ENCODE results near the gene BCL7A. TPM values are rescaled to one million over a fixed set of nuclear protein-coding genes. Genes with fewer than 3 reads are reported as not detected.

BCL7A gene
- total and polyA plus RNA-seq, 4 donors = 3.5 to 8.3 (median 4.9) TPM

DNA sequence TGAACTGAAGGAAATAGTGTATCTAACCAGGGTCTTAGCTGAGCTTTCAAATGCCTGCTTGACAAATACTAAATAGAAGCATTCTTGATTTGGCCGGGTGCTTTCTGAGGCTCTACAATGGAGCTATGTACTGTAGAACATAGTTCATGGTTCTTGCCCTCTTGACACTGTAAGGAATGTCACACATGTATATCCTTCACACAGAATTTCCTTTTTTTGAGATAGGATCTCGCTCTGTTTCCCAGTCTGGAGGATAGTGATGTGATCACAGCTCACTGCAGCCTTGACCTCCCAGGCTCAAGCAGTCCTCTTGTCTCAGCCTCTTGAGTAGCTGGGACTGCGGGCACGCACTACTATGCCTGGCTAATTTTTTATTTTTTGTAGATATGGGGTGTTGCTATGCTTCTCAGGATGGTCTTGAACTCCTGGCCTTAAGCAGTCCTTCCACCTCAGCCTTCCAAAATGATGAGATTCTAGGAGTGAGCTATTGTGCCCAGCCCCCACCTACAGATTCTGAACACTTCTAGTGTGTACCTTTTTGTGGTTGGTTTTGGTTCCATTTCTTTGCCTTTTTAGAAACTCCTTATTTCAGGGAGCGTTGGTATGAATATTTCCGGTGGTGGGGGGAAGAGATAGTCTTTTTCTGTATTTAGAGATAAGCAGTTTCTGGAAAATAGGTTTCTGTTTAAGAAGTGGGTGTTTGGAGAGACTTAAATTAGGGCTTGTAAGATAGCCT, 61.1 kb downstream of the BCL7A start:
- no peak overlapping the region for H3K9ac ChIP-seq (ENCODE audit: low read depth in 1 of 2, low read length in 2 of 2)
- no peak overlapping the region for H3K4me3 ChIP-seq (ENCODE audit: low read depth in 1 of 3, low read length in 3 of 3)
- DNase-seq (ENCODE audit: low spot score) = no peak
- H3K27ac ChIP-seq (ENCODE audit: low read depth in 1 of 2, low read length in 2 of 2) = peak overlapping the region in 1 of 2 donors; percentile 49
- H3K4me1 ChIP-seq (ENCODE audit: control insufficient read depth in 4 of 4, insufficient read depth in 4 of 4, low read length in 3 of 4) = peaks cover 6 to 51% (median 23%) of the 10 kb centered on the region in 4 donors
- peak; percentile 87 for TF ChIP-seq NR2F2 (IDR thresholded peaks at IDR 0.05)
- peak in 1 of 2 donors; percentile 12 for TF ChIP-seq RXRA (IDR thresholded peaks at IDR 0.05)
- TF ChIP-seq, protein P1, sequence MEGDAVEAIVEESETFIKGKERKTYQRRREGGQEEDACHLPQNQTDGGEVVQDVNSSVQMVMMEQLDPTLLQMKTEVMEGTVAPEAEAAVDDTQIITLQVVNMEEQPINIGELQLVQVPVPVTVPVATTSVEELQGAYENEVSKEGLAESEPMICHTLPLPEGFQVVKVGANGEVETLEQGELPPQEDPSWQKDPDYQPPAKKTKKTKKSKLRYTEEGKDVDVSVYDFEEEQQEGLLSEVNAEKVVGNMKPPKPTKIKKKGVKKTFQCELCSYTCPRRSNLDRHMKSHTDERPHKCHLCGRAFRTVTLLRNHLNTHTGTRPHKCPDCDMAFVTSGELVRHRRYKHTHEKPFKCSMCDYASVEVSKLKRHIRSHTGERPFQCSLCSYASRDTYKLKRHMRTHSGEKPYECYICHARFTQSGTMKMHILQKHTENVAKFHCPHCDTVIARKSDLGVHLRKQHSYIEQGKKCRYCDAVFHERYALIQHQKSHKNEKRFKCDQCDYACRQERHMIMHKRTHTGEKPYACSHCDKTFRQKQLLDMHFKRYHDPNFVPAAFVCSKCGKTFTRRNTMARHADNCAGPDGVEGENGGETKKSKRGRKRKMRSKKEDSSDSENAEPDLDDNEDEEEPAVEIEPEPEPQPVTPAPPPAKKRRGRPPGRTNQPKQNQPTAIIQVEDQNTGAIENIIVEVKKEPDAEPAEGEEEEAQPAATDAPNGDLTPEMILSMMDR (IDR thresholded peaks at IDR 0.05; ENCODE audit: low read depth, low read length, missing input control) = no peak
- H3K36me3 ChIP-seq (ENCODE audit: control insufficient read depth in 4 of 4, insufficient read depth in 3 of 4, low read depth in 1 of 4, low read length in 3 of 4) = peaks cover 0 to 7% (median 3%) of the 10 kb centered on the region in 4 donors
- 66% methylated on average over 6 of the region's 6 CpGs for WGBS
- no peaks in the 10 kb centered on the region for H3K27me3 ChIP-seq (ENCODE audit: control insufficient read depth in 4 of 4, insufficient read depth in 4 of 4, low read length in 3 of 4)
- no peaks in the 10 kb centered on the region for H3K9me3 ChIP-seq (ENCODE audit: control insufficient read depth in 4 of 4, low read length in 3 of 4)

DNA sequence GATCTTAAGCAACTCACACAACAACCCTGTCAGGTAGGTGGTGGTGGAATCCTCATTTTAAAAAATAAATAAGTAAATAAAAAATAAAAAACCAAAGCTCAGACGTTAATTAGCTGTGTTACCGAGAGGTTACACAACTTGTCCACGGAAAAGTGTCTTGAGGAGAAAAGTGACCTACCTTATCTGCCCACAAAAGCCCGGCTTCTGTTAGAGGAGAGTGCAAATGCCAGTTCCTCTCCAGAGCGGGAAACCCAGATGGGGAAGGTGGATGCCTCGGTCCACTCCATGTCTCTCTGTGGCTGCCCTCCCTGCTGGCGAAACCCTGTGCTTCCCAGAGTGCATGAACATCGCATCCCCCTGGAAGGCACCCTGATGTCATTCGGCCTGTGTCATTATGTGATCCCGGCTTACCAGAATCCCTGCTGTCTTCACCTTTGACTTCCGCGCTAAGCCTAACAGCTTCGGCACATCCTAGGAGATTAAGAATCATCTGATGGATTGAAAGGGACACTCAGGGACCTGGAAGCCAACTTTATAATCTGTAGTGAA, 63.2 kb downstream of the BCL7A start:
- Histone ChIP-seq H3K9me3 (ENCODE audit: control insufficient read depth in 4 of 4, low read length in 3 of 4) (no peaks in the 10 kb centered on the region), H3K4me1 (ENCODE audit: control insufficient read depth in 4 of 4, insufficient read depth in 4 of 4, low read length in 3 of 4) (peaks cover 2 to 36% (median 18%) of the 10 kb centered on the region in 4 donors), H3K27ac (ENCODE audit: low read depth in 1 of 2, low read length in 2 of 2) (no peak overlapping the region), H3K36me3 (ENCODE audit: control insufficient read depth in 4 of 4, insufficient read depth in 3 of 4, low read depth in 1 of 4, low read length in 3 of 4) (peaks cover 0 to 7% (median 6%) of the 10 kb centered on the region in 4 donors), H3K9ac (ENCODE audit: low read depth in 1 of 2, low read length in 2 of 2) (no peak overlapping the region), H3K4me3 (ENCODE audit: low read depth in 1 of 3, low read length in 3 of 3) (no peak overlapping the region), H3K27me3 (ENCODE audit: control insufficient read depth in 4 of 4, insufficient read depth in 4 of 4, low read length in 3 of 4) (no peaks in the 10 kb centered on the region)
- no peak for DNase-seq (ENCODE audit: low spot score)
- TF ChIP-seq NR2F2 (IDR thresholded peaks at IDR 0.05) (no peak), FOXA1 (IDR thresholded peaks at IDR 0.05) (no peak), HNF4A (conservative IDR thresholded peaks at IDR 0.05) (no peak), RAD21 (IDR thresholded peaks at IDR 0.05) (no peak), YY1 (IDR thresholded peaks at IDR 0.05) (no peak), EGR1 (IDR thresholded peaks at IDR 0.05; ENCODE audit: low read depth in 2 of 2) (no peak), SP1 (IDR thresholded peaks at IDR 0.05) (no peak), HNF4G (IDR thresholded peaks at IDR 0.05) (no peak), TAF1 (conservative IDR thresholded peaks at IDR 0.05) (no peak), JUND (IDR thresholded peaks at IDR 0.05) (no peak)
- TF ChIP-seq, protein P2, sequence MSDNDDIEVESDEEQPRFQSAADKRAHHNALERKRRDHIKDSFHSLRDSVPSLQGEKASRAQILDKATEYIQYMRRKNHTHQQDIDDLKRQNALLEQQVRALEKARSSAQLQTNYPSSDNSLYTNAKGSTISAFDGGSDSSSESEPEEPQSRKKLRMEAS (IDR thresholded peaks at IDR 0.05) = no peak
- TF ChIP-seq, protein P3, sequence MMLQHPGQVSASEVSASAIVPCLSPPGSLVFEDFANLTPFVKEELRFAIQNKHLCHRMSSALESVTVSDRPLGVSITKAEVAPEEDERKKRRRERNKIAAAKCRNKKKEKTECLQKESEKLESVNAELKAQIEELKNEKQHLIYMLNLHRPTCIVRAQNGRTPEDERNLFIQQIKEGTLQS (IDR thresholded peaks at IDR 0.05) = no peak
- TF ChIP-seq, protein P4, sequence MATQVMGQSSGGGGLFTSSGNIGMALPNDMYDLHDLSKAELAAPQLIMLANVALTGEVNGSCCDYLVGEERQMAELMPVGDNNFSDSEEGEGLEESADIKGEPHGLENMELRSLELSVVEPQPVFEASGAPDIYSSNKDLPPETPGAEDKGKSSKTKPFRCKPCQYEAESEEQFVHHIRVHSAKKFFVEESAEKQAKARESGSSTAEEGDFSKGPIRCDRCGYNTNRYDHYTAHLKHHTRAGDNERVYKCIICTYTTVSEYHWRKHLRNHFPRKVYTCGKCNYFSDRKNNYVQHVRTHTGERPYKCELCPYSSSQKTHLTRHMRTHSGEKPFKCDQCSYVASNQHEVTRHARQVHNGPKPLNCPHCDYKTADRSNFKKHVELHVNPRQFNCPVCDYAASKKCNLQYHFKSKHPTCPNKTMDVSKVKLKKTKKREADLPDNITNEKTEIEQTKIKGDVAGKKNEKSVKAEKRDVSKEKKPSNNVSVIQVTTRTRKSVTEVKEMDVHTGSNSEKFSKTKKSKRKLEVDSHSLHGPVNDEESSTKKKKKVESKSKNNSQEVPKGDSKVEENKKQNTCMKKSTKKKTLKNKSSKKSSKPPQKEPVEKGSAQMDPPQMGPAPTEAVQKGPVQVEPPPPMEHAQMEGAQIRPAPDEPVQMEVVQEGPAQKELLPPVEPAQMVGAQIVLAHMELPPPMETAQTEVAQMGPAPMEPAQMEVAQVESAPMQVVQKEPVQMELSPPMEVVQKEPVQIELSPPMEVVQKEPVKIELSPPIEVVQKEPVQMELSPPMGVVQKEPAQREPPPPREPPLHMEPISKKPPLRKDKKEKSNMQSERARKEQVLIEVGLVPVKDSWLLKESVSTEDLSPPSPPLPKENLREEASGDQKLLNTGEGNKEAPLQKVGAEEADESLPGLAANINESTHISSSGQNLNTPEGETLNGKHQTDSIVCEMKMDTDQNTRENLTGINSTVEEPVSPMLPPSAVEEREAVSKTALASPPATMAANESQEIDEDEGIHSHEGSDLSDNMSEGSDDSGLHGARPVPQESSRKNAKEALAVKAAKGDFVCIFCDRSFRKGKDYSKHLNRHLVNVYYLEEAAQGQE (IDR thresholded peaks at IDR 0.05) = no peak
- TF ChIP-seq, protein P5, sequence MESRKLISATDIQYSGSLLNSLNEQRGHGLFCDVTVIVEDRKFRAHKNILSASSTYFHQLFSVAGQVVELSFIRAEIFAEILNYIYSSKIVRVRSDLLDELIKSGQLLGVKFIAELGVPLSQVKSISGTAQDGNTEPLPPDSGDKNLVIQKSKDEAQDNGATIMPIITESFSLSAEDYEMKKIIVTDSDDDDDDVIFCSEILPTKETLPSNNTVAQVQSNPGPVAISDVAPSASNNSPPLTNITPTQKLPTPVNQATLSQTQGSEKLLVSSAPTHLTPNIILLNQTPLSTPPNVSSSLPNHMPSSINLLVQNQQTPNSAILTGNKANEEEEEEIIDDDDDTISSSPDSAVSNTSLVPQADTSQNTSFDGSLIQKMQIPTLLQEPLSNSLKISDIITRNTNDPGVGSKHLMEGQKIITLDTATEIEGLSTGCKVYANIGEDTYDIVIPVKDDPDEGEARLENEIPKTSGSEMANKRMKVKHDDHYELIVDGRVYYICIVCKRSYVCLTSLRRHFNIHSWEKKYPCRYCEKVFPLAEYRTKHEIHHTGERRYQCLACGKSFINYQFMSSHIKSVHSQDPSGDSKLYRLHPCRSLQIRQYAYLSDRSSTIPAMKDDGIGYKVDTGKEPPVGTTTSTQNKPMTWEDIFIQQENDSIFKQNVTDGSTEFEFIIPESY (IDR thresholded peaks at IDR 0.05) = no peak
- 87% methylated on average over 13 of the region's 13 CpGs for WGBS
